WTC11 (cell line): ENCODE results near the gene CACNA2D4.

Experiments
- ATF1 ChIP-seq: sonication (generic); formaldehyde crosslinking; IDR thresholded peaks from 2 replicates; pipeline ENCODE4 v1.8.1; 2023; ENCODE audit warnings: mild to moderate bottlenecking, moderate library complexity, missing genetic modification reagents
- CTCF ChIP-seq: fragments of 200-600 bp; IDR thresholded peaks from 2 replicates; pipeline ENCODE4 v1.8.0; 2022; ENCODE audit warnings: antibody characterized with exemption
- E2F5 ChIP-seq: sonication (generic); formaldehyde crosslinking; IDR thresholded peaks from 2 replicates; pipeline ENCODE4 v1.8.1; 2022; ENCODE audit warnings: mild to moderate bottlenecking, moderate library complexity, missing genetic modification reagents
- ESRRA ChIP-seq: sonication (generic); formaldehyde crosslinking; IDR thresholded peaks from 2 replicates; pipeline ENCODE4 v1.8.1; 2022; ENCODE audit warnings: mild to moderate bottlenecking, missing genetic modification reagents, borderline replicate concordance
- SMAD4 ChIP-seq: sonication (generic); formaldehyde crosslinking; IDR thresholded peaks from 2 replicates; pipeline ENCODE4 v1.8.0; 2022; ENCODE audit warnings: mild to moderate bottlenecking, missing genetic modification reagents
- ZNF425 ChIP-seq: fragments of 250-450 bp; sonication (Bioruptor Pico); conservative IDR thresholded peaks from 2 replicates; pipeline ENCODE4 v1.9.0; 2021; ENCODE audit warnings: mild to moderate bottlenecking

- TF ChIP-seq ZNF425 (CRISPR knock-in tag), result no peak
- no peak for TF ChIP-seq CTCF
- TF ChIP-seq ATF1 (CRISPR knock-in tag), result no peak
- no peak for TF ChIP-seq SMAD4 (CRISPR knock-in tag)
- TF ChIP-seq E2F5 (CRISPR knock-in tag), result no peak
- no peak for TF ChIP-seq ESRRA (CRISPR knock-in tag)
Measured at GRCh38 chr12:1916371-1917171, 1.9 kb downstream of the CACNA2D4 start.
